Ramos (cell line): ENCODE data around the gene PPP4R3B.

ENCODE experiments used
- in situ Hi-C: fragments of 300-500 bp; cut with MboI; formaldehyde crosslinking; loops from one replicate; pipeline ENCODE4 v1.14.3; 2022; ENCODE audit warnings: low sequenced_read_pairs; ENCODE audit not compliant: unreplicated experiment

PPP4R3B gene

DNA sequence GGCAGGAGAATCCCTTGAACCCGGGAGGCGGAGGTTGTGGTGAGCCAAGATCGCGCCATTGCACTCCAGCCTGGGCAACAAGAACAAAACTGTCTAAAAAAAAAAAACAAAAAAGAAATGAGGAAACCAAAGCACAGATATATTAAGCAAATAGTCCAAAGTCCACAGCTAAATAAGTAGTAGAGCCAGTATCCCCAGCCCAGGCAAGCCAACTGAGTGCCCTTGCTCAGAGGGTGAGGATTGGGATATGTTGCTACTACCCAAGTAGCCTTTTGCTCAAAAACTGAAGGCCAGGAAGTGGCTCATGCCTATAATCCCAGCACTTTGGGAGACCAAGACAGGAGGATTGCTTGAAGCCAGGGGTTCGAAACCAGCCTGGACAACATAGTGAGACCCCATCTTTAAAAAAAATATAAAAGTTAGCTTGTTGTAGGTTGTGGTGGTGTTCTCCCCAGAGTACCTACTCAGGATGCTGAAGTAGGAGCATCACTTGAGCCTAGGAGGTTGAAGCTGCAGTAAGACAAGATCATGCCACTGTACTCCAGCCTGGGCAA is 92.5 kb downstream of the PPP4R3B start:
- in situ Hi-C loops = no loop called here

DNA sequence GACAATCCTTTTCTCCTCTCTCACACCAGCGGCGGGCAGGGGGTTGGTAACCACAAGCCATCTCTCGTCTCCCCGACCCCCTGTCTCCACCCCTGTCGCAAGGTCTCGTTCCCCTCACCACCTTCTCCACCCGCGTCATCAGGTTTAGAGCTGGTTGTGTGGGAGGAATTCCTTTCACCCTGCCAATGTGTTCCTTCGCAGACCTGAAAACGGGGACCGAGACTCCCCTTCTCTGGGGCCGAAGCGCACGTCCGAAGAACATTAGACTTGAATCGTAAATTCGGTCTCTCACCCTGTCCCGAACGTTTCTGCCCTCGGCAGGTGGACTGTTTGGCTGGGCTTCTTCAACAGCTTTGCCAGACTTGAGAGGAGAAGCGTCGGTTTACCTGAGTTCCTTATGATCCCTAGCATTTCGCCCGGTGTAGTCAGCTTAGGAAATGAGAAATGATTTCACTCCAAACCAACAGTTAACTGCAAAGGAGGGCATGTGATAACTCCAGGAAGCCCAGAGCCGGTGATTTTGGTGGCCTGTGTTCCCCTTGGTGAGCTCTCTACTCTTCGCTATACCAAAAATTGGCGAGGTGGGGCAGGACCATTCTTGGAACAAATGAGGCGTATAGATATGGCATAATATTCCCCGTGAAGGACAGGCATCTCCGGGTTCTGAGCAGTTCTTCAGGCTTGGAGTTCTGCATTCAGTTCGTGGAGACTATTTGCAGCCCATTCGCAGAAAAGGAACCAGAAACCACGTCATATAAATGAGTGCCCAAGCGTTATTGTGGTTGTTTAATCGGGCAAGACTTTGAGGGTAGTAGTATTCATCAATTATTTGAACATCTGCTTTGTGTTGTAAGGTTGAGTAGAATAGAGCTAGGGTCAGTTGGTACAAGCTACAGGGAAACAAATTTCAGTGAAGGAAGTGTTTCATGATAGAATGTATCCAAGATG is 97.2 kb downstream of the PPP4R3B start:
- in situ Hi-C loops = no loop called here

DNA sequence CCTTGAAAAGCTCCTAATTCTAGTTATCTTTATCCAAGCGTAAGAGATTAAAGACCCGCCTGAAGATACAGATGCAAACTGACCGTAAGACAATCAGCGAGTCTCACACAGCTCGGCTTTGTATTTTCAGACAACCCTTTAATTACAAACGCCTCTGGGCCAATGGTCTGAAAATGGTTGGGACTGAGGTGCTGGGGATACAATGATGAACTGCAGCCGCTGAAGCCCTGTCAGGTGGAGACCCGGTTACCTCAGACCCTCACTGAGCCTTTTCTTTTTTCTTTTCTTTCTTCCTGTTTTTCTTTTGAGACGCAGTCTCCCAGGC is 98.6 kb downstream of the PPP4R3B start:
- in situ Hi-C loops = no loop called here

DNA sequence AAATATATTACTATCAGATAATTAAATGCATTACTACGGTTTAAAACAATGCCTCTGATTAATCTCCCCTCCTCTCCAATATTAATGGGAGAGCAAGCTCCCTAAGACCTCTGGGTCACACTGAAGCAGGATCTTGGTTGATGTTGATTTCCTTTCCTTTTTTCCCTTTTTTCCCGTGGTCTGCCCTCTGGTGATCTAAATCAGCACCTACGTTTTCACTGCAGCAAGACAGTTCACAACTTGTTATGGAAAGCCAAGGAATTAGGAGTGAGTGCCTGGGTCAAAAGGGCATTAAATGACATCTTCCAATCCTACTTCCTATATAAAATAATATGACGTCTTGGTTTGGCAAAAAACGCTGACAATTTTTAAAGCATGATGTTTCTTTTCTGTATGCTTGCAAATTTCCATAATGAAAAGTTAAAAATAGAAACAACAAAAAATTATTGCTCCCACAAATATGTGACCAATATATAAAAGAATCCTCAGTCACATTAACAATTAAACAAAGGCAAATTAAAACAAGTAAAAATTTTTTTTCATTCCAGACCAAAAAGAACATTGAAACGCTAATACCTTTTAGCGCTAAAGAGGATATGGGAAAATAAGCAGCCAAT is 105.8 kb downstream of the PPP4R3B start:
- in situ Hi-C loops = no loop called here

DNA sequence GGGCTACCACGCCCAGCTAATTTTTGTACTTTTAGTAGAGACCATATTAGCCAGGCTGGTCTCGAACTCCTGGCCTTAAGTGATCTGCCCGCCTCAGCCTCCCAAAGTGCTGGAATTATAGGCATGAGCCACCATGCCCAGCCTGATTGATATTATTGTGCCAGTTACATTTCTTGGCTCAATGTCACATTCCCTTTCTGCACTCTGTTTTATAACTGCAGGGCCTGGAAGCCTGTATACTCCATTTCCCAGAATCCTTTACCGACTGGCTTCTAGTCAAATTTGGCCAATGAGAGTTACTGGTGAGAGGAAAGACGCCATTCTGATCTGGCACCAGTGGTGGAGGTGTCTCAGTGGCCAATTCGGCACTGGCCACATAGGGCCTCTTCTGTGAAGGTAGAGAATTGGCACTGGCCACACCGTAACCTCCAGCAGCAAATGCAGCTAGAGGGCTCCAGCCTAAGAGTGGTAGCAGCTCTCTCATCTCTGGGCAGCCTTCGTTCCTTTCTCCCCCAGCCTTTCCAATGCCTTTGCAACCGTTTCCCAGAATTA is 114.8 kb downstream of the PPP4R3B start:
- in situ Hi-C loops = no loop called here

DNA sequence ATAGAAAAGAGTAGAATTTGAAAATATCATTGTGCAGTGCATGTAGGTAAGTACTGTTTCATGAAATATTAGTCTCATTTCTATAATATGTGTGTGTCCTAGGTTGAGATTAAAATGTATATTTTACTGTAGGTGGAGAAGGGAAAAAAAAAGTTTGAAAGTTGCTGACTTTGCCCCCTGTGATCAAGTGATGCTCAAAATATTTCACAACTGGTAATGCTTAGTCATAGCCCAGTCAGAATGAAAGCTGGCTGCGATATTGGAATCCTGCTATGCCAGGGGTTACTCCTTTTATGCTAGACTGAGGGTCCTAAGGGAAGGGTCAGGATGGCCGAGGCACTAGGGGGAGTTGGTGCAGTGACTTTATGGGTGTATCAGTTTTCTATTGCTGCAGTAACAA is 117.4 kb downstream of the PPP4R3B start:
- in situ Hi-C loops = no loop called here

DNA sequence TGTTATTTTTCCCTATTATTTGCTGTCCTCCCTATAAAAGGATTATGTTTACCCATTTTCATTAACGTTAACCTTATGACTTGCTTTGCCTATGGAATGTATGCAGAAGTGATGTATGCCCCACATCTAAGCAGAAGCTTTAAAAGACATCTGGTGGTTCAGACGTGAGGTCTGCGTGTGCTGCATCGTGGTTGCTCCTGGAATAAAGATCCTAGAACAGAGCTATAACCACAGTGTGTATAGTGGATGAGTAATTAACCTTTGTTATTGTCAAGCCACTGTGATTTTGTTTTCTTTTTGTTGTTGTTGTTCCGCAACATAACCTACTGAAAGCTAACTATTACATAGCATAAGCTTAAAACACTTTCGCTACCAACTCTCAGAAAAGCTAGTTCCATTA is 118.8 kb downstream of the PPP4R3B start:
- in situ Hi-C loops = no loop called here
